NCI-H1930 (cell line): ENCODE data around the gene CFTR.

ENCODE experiments used
- DNase-seq, 2 experiments: peaks; one replicate each; lab custom pipeline; 2025; lab: John Stamatoyannopoulos, UW

The CFTR gene

DNA sequence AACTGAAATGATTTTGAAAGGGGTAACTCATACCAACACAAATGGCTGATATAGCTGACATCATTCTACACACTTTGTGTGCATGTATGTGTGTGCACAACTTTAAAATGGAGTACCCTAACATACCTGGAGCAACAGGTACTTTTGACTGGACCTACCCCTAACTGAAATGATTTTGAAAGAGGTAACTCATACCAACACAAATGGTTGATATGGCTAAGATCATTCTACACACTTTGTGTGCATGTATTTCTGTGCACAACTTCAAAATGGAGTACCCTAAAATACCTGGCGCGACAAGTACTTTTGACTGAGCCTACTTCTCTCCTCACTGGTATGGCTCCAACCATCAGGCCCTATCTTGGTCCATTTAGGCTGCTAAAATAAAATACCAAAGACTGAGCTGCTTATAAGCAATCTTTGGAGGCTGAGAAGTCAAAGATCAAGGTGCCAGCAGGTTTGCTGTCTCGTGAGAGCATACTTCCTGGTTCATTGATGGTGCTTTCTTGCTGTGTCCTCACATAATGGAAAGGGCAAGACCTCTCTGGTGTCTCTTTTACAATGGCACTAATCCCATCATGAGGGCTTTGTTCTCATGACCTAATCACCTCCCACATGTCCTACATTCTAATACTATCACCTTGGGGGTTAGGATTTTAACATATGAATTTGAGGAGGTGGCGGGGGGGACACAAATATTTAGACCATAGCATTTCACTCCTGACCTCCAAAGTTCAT lies 173.3 kb downstream of the CFTR start:
- no peak for DNase-seq

DNA sequence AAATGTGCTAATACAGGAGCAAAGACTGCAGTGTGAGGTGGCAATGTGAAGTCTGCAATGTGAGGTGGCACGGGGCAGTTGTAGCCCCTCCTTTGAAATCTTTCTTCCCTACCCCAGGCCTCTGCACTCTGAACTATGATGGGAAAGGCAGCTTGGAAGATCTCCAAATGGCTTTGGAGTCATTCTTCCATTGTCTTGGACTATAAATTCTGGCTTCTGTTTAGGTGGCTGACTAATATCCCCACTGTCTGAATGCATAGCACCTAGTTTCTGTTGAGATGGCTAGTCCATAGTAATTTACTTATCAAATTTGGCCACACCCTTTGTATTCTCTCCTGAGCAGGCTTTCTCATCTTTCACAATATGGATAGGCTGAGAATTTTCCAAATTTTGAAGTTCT lies 175.0 kb downstream of the CFTR start:
- no peak for DNase-seq

DNA sequence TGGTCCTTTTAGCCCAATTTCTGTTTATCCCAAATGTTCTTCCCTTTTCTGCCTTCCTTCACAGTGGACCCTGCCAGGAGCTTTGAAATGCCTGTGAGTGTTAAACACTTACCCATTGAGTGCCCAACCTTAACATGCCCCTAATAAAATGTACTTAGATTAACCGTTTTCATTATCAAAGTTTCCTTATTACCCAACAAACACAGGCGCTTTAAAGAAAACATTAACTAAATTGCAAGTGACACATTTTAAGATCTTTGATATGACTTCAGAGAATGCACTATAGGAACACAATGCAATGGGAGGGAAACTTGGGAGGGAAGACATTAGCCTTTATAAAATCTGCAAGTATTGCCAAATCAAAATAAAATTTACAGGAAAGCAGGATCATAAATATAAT lies 177.0 kb downstream of the CFTR start:
- no peak for DNase-seq

DNA sequence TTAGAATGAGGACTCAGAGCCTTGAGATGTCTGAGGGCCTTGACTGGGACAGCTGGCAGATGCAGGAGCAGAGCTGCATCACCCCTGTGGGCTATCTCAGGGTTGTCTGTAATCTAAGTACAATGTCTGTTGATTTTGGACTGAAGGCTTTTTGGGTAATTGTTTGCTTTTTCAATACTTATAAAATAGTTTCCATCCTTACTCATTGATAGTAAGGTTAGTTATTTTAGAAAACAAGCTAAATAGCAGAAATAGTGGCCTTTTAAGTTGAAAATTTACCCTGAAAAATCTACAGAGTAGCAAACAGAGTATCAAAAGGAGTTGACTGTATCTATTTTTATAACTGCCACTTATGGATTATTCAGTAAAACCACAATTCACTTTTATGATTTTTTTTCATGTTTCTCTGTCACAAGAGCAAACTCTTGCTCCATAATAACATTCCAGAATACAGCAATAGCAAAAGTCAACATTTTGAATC lies 179.7 kb downstream of the CFTR start:
- no peak for DNase-seq

DNA sequence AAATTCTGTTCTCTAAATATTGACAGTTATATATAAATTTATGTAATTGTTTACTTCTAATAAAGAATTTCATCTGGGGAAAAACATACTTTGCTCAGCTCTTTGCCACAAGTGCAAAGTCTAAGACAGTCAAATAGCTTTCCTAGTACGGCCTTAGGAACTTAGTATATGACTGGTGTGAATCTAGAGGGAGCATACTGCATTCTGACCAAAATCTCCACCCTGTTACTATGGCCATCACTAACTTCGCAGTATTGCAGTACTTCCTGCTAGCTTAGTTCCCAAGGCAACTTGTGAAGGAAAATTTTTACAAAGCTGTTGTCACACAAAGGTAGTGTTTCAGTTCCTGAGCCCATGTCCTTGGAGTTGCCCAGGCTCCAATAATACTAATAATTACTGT lies 181.5 kb downstream of the CFTR start:
- DNase-seq = no peak

DNA sequence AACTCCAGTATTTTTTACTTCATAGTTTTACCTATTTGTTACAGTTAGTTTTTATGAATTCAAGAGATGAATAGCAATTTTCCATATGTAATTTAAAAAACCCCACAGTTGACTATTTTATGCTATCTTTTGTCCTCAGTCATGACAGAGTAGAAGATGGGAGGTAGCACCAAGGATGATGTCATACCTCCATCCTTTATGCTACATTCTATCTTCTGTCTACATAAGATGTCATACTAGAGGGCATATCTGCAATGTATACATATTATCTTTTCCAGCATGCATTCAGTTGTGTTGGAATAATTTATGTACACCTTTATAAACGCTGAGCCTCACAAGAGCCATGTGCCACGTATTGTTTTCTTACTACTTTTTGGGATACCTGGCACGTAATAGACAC lies 184.2 kb downstream of the CFTR start:
- DNase-seq = no peak

DNA sequence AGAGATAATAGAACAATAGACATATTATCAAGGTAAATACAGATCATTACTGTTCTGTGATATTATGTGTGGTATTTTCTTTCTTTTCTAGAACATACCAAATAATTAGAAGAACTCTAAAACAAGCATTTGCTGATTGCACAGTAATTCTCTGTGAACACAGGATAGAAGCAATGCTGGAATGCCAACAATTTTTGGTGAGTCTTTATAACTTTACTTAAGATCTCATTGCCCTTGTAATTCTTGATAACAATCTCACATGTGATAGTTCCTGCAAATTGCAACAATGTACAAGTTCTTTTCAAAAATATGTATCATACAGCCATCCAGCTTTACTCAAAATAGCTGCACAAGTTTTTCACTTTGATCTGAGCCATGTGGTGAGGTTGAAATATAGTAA lies 185.5 kb downstream of the CFTR start:
- no peak for DNase-seq

DNA sequence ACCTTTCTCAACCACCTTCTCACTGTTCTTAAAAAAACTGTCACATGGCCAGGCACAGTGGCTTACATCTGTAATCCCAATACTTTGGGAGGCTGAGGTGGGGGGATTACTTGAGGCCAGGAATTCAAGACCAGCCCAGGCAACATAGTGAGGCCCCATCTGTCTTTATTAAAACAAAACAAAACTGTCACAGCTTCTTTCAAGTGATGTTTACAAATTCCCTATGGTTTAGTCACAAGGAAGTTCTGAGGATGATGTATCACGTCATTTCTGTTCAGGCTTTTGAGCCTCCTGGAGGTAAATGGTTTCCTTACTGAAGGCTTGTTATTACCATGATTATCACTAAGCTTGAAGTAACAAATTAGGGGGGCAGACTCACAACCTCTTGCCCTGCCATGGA lies 186.2 kb downstream of the CFTR start:
- no peak for DNase-seq

DNA sequence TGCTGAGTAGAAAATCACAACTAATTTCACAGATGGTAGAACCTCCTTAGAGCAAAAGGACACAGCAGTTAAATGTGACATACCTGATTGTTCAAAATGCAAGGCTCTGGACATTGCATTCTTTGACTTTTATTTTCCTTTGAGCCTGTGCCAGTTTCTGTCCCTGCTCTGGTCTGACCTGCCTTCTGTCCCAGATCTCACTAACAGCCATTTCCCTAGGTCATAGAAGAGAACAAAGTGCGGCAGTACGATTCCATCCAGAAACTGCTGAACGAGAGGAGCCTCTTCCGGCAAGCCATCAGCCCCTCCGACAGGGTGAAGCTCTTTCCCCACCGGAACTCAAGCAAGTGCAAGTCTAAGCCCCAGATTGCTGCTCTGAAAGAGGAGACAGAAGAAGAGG lies 186.9 kb downstream of the CFTR start:
- no peak for DNase-seq

DNA sequence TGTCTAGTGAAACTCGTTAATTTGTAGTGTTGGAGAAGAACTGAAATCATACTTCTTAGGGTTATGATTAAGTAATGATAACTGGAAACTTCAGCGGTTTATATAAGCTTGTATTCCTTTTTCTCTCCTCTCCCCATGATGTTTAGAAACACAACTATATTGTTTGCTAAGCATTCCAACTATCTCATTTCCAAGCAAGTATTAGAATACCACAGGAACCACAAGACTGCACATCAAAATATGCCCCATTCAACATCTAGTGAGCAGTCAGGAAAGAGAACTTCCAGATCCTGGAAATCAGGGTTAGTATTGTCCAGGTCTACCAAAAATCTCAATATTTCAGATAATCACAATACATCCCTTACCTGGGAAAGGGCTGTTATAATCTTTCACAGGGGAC lies 187.6 kb downstream of the CFTR start:
- no peak for DNase-seq

DNA sequence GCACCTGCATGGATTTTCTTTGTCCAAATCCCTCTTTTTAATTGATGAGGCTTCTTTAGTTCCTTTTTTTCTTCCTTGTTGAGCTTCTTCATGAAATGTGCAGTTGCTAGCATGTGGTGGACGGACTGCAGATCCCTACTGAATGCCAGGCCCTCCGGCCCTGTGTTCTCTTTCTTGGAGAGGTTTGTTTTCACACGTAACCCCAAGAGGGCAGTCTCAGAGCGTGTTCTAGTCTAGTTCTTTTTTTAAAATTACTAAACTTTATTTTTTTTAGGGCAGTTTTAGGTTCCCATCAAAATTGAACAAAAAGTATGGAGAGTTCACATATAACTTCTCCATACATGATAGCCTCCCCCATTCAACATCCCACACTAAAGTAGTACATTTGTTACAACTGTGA lies 190.0 kb downstream of the CFTR start:
- no peak for DNase-seq

DNA sequence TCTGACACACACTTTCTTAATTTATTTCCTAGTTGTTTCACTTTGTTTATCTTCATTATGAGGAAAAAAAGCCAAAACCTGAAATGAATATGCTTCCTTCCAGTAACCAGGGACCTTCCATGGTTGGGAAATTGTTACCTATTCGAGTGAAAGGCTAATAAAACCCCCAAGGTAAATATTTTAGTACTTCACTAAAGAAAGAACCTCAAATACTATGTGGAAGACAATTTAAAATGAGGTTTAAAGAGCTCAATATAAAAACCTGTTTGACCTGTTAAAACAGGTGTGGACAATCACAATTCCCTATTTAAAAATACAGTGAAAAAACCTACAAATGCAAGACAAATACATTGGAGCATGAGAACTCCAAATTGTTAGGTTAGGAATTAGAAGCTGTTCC lies 192.6 kb downstream of the CFTR start:
- DNase-seq = no peak

DNA sequence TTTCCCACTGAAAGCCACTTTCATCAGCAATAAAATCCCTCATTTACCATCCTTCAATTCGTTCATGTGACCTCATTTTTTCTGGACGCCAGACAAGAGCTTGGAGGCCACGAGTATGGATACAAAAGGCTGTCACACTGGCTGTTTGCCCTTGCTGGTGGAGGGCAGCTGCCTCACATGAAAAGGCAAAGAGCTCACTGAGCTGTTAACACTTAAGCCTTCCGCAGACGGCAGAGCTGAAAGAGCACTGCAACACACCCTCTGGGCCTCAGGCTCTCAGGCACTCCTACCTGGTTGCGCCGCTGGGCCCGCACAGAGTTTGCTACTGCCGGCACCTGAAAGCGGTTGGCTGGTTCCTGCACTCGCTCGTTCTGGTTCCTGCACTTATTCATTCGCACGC lies 193.5 kb downstream of the CFTR start:
- no peak for DNase-seq

DNA sequence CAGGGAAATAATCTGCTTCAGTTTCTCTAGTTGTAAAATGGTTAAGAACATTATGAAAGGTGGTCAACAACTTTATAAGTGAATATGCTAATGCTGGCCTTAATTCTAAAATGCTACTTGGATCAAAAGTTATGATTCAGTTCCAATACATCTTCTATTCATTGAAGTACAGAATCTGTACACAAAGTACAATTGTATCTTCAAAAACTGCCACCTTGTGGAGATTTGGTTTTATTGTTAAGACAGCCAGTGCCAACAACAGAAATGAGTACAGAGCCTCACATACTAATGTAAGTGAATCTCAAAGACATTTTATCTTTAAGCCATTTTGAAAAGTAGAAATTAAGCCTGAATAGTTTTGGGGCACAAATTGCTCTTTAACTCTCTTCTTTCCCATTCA lies 194.0 kb downstream of the CFTR start:
- DNase-seq = peak in 1 of 2 experiments; percentile 37

DNA sequence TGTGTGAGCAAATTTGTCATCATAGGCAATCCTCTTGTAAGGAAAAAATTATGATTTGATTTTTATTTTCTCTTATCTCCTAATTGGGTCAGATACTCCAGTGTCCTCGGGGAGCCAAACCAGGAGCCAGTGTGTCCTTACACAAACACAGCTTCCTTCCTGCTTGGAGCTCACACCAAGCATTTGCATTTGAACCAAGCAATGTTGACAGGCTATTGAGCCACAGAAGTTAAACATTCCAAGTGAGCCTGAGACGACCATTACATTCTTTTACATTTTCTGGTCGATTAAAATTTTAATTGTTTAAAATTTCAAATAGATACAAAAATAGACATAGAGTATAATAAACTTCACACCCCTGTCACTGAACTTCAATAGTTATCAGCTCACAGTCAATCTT lies 194.8 kb downstream of the CFTR start:
- peak in 1 of 2 experiments; percentile 49 for DNase-seq

DNA sequence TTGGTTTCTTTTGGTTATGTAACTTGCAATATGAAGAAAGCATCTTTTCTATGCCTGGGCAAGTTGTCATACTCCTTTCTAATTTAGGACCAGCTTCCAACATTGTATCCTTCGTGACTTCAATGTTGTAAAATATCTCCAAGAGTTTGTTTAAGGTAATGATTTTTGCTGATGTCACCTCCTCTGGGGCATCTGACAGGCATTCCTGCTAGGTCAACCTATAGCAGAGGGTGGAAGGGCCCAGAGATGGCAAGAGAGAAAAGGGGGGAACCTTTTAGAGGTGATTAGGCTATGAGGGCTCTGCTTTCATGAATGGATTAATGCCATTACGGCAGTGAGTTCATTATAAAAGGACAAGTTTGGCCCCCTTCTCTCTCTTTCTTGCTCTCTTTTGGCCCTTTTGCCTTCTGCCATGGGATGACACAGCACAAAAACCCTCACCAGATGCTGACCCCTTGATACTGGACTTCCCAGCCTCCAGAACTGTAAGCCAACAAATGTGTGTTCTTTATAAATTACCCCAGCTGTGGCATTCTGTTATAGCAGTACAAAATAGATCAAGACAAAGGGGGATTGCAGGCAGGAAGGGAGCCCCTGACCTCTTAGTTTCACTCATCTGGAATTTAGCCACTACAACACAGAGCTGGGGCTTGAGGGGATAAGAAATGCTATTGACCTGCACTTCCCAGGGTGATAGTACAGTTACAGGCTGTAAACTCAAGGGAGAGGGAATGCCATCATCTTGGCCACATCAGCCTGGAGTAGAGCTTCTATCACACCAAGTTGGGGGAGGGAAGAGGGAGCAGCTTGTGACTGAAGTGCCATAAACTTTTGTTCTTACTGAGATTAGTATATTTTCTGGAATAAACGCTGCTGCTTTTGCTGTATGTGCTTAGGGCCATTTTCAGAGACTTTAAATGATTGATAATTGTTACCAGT lies 195.9 kb downstream of the CFTR start:
- DNase-seq = no peak

DNA sequence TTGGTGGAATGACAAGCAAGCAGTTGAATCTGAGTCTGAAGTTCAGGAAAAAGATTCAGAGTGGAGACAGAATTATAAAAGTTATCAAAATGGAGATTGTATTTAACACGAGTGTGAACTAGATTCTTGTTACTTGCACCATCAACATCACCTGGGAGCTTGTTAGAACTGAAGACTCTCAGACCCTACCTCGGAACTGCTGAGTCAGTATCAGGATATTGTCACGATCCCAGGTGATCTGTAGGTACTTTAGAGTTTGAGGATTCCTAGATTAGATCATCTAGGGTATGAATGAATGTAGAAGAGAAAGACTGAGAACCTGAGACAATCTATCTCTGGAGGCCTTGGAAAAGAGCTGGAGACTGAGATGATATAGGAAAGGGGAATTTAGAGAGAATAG lies 199.3 kb downstream of the CFTR start:
- no peak for DNase-seq

DNA sequence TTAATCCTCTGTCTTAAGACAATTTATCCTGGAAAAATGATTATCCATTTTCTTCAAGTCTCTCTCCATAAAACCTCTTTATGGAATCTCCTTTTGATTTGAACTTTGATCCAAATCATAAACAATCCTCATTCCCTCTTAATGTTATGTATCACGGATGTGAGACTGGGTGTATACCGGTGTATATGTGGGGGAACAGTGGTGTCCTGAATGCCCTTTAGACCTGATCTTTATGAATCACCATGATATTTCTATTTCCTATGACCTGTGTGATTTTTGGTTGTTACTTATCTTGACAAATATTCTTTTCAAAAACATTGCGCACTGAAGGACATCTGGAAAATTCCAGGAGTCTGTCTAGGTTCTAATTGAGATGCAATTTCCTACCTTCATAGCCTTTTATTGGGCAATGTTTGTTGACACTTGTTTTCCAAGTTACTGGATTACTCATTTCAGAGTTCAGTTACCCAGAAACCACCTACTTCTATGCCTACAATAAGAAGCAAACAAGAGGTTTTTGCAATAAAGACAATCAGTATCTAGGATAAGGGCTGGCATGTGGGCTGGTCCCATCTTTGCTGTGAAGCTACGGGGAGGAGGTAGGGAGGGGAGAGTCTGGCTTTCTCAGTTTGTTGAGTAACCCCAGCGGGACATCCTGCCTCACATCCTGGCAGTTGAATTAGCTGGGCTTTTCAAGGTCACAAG lies 203.0 kb downstream of the CFTR start:
- no peak for DNase-seq

DNA sequence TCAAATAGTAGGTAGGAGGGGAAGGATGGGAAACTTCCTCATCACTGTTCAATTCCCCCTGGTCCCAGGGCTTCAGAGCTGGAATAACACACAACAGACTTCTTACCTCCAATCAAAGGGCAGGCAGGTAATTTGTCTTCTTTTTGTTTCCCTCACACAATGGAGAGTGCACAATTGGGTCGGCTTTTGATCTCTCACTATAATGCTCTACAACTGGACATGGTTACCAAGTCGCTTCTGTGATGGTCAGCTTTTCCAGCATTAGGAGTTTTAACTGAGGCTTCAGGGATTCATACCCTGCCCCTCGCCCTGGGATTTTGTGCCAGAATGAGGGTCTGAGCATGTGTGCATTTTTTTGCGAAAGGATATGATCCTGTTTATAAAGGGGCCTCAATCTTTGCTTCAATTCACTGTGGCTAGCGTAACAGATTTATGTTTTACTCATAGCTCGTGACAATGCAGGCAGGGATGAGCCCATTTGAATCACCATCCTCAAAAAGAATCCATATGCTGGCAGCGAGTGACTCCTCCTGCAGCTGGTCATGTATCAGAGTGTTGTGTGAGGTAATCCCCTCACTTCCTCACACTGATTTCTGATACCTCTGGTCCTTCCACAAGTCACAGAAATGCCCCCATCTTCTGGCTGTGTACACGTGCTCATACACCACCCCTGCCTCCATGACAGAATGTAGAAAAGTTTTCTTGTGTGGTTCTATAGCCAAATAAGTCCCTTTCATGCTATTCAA lies 203.8 kb downstream of the CFTR start:
- no peak for DNase-seq

DNA sequence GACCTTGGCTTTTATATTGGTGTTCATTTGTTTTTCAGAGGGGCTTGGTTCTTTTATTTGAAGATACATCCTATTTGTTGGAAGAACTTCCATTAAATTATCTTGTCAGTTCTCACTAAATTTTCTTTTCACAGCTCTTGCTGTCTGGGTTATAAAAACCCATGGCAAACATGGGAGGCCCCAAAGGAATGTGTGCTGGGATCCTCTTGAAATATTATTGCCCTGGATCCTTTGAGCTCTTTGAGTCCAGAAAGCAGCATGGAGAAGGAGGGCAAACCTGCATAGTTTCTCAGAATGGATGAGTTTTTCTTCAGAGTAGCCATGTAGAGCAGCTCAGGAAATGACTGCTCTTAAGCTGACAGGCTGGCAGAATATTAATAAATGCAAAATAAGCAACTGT lies 206.0 kb downstream of the CFTR start:
- no peak for DNase-seq

DNA sequence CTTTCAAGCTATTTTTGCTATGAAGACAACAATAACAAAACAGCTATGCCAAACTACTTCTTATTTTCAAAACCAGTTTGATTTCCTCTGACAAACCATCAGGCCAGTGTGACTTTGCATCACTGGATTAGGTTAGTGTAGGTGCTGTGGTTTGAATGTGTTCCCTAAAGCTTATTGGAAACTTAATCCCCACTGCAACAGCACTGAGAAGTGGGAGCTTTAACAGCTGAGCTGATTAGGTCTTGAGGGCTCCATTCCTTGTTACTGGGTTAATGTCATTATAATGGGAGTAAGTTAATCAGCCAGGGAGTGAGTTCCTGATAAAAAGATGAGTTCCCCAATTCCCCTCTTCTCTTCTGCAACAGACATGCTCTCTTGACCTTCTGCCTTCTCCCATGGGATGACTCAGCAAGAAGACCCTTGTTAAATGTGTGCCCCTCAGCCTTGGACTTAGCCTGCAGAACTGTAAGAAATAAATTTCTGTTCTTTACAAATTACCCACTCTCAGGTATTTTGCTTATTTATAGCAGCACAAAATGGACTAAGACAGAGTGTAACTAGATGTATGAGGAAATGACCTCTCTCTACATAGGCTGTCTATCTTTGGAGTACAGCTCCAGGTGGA lies 206.6 kb downstream of the CFTR start:
- no peak for DNase-seq
